NB4 (cell line): ENCODE measurements around the gene TMEM50A.
"Not testable (repeated sequence)": the region's sequence is repeated elsewhere in the genome, so short reads cannot be mapped to it uniquely, and the experiment has no call there.

Experiments
- MYC ChIP-seq: IDR thresholded peaks from 2 replicates; pipeline ENCODE4 v1.6.1; 2011; ENCODE audit warnings: low read depth, low read length
- POLR2A ChIP-seq: IDR thresholded peaks from 2 replicates; pipeline ENCODE4 v1.6.1; 2011; ENCODE audit warnings: mild to moderate bottlenecking; ENCODE audit not compliant: insufficient read length; ENCODE audit errors: extremely low read depth
- TF ChIP-seq, protein P1 (sequence below): IDR thresholded peaks from one replicate; pipeline ENCODE4 v1.5.1; 2012; ENCODE audit warnings: low read depth, low read length
- TF ChIP-seq, protein P2 (sequence below): IDR thresholded peaks from 2 replicates; pipeline ENCODE4 v1.6.1; 2011; ENCODE audit warnings: low read depth, low read length

DNA sequence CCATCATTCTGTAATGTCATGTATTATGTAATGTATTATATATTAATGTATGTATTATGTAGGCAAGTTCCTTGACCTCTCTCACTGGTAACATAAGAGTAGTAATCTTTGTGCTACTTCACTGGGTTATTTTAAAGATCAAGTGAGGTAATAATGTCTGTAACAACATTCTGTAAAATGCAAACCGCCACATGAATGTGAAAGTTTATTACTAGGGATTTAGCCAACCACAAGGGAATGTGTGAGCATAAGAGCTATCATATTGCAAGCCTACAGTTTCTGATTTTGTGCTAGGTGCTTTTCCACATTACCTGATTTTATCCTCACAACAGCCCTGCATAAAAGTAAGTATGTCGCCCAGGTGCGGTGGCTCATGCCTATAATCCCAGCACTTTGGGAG lies 13.7 kb upstream of the TMEM50A start:
- TF ChIP-seq, protein P1, sequence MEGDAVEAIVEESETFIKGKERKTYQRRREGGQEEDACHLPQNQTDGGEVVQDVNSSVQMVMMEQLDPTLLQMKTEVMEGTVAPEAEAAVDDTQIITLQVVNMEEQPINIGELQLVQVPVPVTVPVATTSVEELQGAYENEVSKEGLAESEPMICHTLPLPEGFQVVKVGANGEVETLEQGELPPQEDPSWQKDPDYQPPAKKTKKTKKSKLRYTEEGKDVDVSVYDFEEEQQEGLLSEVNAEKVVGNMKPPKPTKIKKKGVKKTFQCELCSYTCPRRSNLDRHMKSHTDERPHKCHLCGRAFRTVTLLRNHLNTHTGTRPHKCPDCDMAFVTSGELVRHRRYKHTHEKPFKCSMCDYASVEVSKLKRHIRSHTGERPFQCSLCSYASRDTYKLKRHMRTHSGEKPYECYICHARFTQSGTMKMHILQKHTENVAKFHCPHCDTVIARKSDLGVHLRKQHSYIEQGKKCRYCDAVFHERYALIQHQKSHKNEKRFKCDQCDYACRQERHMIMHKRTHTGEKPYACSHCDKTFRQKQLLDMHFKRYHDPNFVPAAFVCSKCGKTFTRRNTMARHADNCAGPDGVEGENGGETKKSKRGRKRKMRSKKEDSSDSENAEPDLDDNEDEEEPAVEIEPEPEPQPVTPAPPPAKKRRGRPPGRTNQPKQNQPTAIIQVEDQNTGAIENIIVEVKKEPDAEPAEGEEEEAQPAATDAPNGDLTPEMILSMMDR: not testable (repeated sequence)
- TF ChIP-seq, protein P2, sequence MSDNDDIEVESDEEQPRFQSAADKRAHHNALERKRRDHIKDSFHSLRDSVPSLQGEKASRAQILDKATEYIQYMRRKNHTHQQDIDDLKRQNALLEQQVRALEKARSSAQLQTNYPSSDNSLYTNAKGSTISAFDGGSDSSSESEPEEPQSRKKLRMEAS: not testable (repeated sequence)
- not testable (repeated sequence) for TF ChIP-seq POLR2A, MYC
